ENCODE data around the gene ULK4. TPM values are rescaled to one million over a fixed set of nuclear protein-coding genes. Genes with fewer than 3 reads are reported as not detected.

ULK4 gene
- total and polyA plus RNA-seq, 10 donors, result 2.0 to 33.3 (median 12.9) TPM

DNA sequence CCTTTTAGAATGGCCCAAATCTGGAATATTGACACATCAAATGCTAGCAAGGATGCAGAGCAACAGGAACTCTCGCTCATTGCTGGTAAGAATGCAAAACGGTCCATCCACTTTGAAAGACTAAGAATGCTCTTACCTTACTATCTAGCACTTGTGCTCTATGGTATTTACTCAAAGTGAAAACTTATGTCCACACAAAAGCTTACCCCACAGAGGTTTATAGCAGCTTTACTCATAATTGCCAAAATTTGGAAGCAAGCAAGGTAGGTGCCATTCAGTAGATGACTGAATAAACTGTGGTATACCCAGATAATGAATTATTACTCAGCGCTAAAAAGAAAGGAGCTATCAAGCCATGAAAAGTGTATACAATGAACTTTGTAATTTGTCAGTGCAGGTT lies 666.2 kb downstream of the ULK4 start:
- peaks cover 0 to 5% (median 0%) of the 10 kb centered on the region in 6 donors for H3K4me1 ChIP-seq
- intact Hi-C loops (cut with DNase I; ENCODE audit: low total_unique reads), result no loop called here
- H3K9me3 ChIP-seq, result no peaks in the 10 kb centered on the region
- H3K27me3 ChIP-seq (replicated peaks in 1 of 7), result no peaks in the 10 kb centered on the region
- DNase-seq, result no peak
- H3K27ac ChIP-seq, result no peak overlapping the region
- H3K36me3 ChIP-seq, result no peaks in the 10 kb centered on the region
- WGBS, 5 donors, result 61 to 95% (median 76%) methylated on average over 3 of the region's 3 CpGs
- no peak overlapping the region for H3K4me3 ChIP-seq
- TF ChIP-seq POLR2A (IDR thresholded peaks at IDR 0.05) (no peak), POLR2AphosphoS5 (IDR thresholded peaks at IDR 0.05) (no peak)
- TF ChIP-seq, protein P1, sequence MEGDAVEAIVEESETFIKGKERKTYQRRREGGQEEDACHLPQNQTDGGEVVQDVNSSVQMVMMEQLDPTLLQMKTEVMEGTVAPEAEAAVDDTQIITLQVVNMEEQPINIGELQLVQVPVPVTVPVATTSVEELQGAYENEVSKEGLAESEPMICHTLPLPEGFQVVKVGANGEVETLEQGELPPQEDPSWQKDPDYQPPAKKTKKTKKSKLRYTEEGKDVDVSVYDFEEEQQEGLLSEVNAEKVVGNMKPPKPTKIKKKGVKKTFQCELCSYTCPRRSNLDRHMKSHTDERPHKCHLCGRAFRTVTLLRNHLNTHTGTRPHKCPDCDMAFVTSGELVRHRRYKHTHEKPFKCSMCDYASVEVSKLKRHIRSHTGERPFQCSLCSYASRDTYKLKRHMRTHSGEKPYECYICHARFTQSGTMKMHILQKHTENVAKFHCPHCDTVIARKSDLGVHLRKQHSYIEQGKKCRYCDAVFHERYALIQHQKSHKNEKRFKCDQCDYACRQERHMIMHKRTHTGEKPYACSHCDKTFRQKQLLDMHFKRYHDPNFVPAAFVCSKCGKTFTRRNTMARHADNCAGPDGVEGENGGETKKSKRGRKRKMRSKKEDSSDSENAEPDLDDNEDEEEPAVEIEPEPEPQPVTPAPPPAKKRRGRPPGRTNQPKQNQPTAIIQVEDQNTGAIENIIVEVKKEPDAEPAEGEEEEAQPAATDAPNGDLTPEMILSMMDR (IDR thresholded peaks at IDR 0.05 in 8 of 11, conservative IDR thresholded peaks at IDR 0.05 in 3 of 11), result no peak

DNA sequence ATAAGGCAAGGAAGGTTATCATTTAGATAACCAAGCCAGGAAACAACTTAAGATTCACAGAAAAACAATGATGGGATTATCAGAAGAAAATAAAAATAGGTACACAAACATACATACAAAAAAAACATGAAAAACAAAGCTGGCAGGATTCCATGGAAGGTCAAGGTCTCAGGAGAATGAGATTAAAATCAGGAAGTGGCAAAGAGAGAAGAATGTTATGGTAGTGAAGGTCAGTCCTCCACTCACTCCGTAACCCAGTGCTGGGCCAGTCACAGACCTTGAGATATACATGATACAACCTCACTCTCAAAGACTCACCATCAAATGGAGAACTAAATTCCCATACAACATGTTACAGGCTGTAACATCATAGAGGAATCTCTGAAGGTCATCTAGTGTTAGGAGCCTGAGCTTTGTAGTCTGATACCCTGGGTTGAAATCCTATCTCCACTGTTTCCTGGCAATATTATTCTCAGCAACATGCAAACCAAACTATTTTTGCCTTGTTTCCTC lies 668.7 kb downstream of the ULK4 start:
- Histone ChIP-seq H3K4me1 (peaks cover 0 to 5% (median 0%) of the 10 kb centered on the region in 6 donors), H3K36me3 (no peaks in the 10 kb centered on the region), H3K27ac (no peak overlapping the region), H3K4me3 (no peak overlapping the region), H3K9me3 (no peaks in the 10 kb centered on the region), H3K27me3 (replicated peaks in 1 of 7) (no peaks in the 10 kb centered on the region)
- DNase-seq, result no peak
- intact Hi-C loops (cut with DNase I; ENCODE audit: low total_unique reads), result no loop called here
- WGBS, 5 donors, result 69 to 89% (median 87%) methylated on average over 1 of the region's 1 CpG
- TF ChIP-seq POLR2A (IDR thresholded peaks at IDR 0.05), result no peak

DNA sequence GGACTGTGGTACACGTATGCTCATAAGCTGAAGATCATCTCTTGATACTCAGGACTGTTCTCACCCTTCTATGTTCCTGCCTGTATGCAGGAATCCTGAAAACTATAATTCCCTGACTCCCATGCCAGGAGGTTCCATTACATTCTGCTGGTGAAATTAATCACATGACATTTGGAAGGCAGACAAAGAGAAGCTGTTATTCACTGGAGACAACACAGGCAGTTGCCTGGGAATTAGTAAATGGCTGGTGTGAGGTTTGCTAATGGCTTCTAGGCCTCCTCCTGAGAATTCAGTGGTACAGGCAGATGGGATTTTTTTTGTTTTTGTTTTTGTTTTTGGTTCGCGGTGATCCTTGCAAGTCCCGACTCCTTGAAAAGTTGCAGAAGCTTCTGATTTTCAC lies 671.2 kb downstream of the ULK4 start:
- Histone ChIP-seq H3K4me1 (peaks cover 0 to 5% (median 0%) of the 10 kb centered on the region in 6 donors), H3K36me3 (no peaks in the 10 kb centered on the region), H3K27me3 (replicated peaks in 1 of 7) (no peaks in the 10 kb centered on the region), H3K27ac (no peak overlapping the region), H3K9me3 (no peaks in the 10 kb centered on the region), H3K4me3 (no peak overlapping the region)
- no peak for DNase-seq
- intact Hi-C loops (cut with DNase I; ENCODE audit: low total_unique reads), result no loop called here
- no peak for TF ChIP-seq POLR2A (IDR thresholded peaks at IDR 0.05)
- TF ChIP-seq POLR2AphosphoS5 (IDR thresholded peaks at IDR 0.05), result no peak
- TF ChIP-seq, protein P1 (IDR thresholded peaks at IDR 0.05 in 8 of 11, conservative IDR thresholded peaks at IDR 0.05 in 3 of 11), result no peak
- WGBS, 5 donors, result 91 to 96% (median 95%) methylated on average over 4 of the region's 4 CpGs

DNA sequence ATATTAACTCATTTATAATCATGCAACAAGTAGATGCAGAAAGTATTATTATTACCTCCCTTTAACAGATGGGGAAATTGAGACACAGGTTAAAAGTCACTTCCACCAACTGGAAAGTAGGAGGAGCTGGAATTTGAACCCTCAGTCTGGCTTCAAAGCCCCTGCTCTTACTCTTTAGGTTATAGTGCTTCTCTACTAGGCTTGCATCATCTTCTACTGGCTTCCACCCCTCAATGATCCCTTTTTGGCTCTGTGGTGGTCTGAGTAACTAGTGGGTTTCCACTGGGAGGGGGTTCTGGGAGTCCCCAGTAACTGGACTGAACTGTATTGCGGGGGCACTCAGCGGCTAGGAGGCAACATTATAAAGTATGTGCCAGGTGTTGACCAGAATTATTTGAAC lies 671.6 kb downstream of the ULK4 start:
- H3K9me3 ChIP-seq, result peaks cover 0 to under 1% (median 0%) of the 10 kb centered on the region in 8 donors
- peaks cover 0 to 5% (median 0%) of the 10 kb centered on the region in 6 donors for H3K4me1 ChIP-seq
- DNase-seq, result no peak
- 93 to 100% (median 95%) methylated on average over 2 of the region's 2 CpGs for WGBS, 5 donors
- H3K27me3 ChIP-seq (replicated peaks in 1 of 7), result no peaks in the 10 kb centered on the region
- no peaks in the 10 kb centered on the region for H3K36me3 ChIP-seq
- no peak overlapping the region for H3K27ac ChIP-seq
- H3K4me3 ChIP-seq, result no peak overlapping the region
- intact Hi-C loops (cut with DNase I; ENCODE audit: low total_unique reads), result no loop called here
- TF ChIP-seq POLR2AphosphoS5 (IDR thresholded peaks at IDR 0.05) (no peak), POLR2A (IDR thresholded peaks at IDR 0.05) (no peak)
- TF ChIP-seq, protein P1 (IDR thresholded peaks at IDR 0.05 in 8 of 11, conservative IDR thresholded peaks at IDR 0.05 in 3 of 11), result no peak

DNA sequence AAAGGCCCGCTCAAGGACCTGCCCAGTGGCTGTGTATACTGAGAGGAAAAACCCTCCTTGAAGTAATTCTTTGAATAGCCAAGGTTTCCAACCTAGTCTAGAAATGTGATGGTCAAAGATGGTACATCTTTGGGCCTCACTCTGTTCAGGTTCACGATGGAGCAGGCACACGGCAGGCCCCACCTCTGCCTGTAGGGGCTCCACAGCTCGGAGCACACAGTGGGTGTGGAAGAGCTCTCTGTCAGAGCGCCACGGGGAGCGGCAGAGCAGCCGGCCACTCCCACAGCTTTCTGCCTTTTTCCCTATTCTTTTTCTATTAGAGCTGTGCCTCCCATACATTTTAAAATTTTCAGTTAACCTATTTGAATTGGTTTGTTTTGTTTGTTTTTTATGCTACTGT lies 673.1 kb downstream of the ULK4 start:
- TF ChIP-seq POLR2AphosphoS5 (IDR thresholded peaks at IDR 0.05) (no peak), POLR2A (IDR thresholded peaks at IDR 0.05) (no peak)
- TF ChIP-seq, protein P1 (IDR thresholded peaks at IDR 0.05 in 8 of 11, conservative IDR thresholded peaks at IDR 0.05 in 3 of 11), result no peak
- H3K9me3 ChIP-seq, result peaks cover 0 to 3% (median 0%) of the 10 kb centered on the region in 8 donors

More for the DNA sequence above, 673.1 kb downstream of the ULK4 start:
- WGBS, 5 donors, result 95 to 97% (median 96%) methylated on average over 8 of the region's 8 CpGs
- no peak overlapping the region for H3K27ac ChIP-seq
- H3K4me3 ChIP-seq, result no peak overlapping the region
- H3K4me1 ChIP-seq, result peaks cover 0 to 5% (median 0%) of the 10 kb centered on the region in 6 donors
- no peaks in the 10 kb centered on the region for H3K27me3 ChIP-seq (replicated peaks in 1 of 7)
- intact Hi-C loops (cut with DNase I; ENCODE audit: low total_unique reads), result no loop called here
- no peaks in the 10 kb centered on the region for H3K36me3 ChIP-seq
- DNase-seq, result no peak

Measured in spleen (tissue), 11 donors.